Esophagus muscularis mucosa (tissue), 4 donors: ENCODE measurements around the gene AAK1. TPM values are rescaled to one million over a fixed set of nuclear protein-coding genes. Genes with fewer than 3 reads are reported as not detected.

ENCODE experiments used
- DNase-seq: peaks from one replicate; pipeline ENCODE4 v3.0.0-alpha.2; 2017; ENCODE audit errors: extremely low spot score
- H3K27ac ChIP-seq, 4 donors: fragments of 200-600 bp; sonication (generic); replicated peaks in 1 of 4; 1 replicate in 3 of 4; 2 replicates in 1 of 4; pipeline ENCODE4 v1.5.1; 2016 to 2019; ENCODE audit warnings: mild to moderate bottlenecking in 1 of 4
- H3K27me3 ChIP-seq, 4 donors: fragments of 200-600 bp; sonication (generic); one replicate each; pipeline versions ENCODE4 v1.5.1 to v1.6.0; 2016 to 2019
- H3K36me3 ChIP-seq, 4 donors: fragments of 200-600 bp; sonication (generic); one replicate each; pipeline ENCODE4 v1.5.1; 2016 to 2019
- H3K4me1 ChIP-seq, 4 donors: fragments of 200-600 bp; sonication (generic); one replicate each; pipeline ENCODE4 v1.5.1; 2016 to 2019
- H3K4me3 ChIP-seq, 4 donors: fragments of 200-600 bp; sonication (generic); 1 replicate in 2 of 4; 2 replicates in 2 of 4; pipeline ENCODE4 v1.5.1; 2016 to 2019; ENCODE audit warnings: mild to moderate bottlenecking in 4 of 4, moderate library complexity in 1 of 4
- H3K9me3 ChIP-seq, 4 donors: fragments of 200-600 bp; sonication (generic); 1 replicate in 3 of 4; 2 replicates in 1 of 4; pipeline ENCODE4 v1.5.1; 2016 to 2019
- CTCF ChIP-seq, 3 experiments: fragments of 200-600 bp in 2 of 3; fragments of 450-650 bp in 1 of 3; sonication (generic) in 2 of 3; IDR thresholded peaks; one replicate each; pipeline ENCODE4 v1.5.1; 2017 to 2019; ENCODE audit warnings: antibody characterized with exemption in 3 of 3, mild to moderate bottlenecking in 2 of 3, moderate library complexity in 1 of 3
- EP300 ChIP-seq: sonication (generic); formaldehyde crosslinking; IDR thresholded peaks from one replicate; pipeline ENCODE4 v1.6.1; 2017; ENCODE audit warnings: antibody characterized with exemption
- POLR2A ChIP-seq: fragments of 450-650 bp; IDR thresholded peaks from one replicate; pipeline ENCODE4 v1.6.1; 2017; ENCODE audit warnings: antibody characterized with exemption, moderate library complexity, mild to moderate bottlenecking, low read depth
- POLR2AphosphoS5 ChIP-seq, 2 donors: sonication (generic); formaldehyde crosslinking; IDR thresholded peaks; one replicate each; pipeline ENCODE4 v1.6.1; 2017; ENCODE audit warnings: antibody characterized with exemption in 2 of 2
- WGBS: methylation state at CpG from one replicate; pipeline ENCODE4 v1.1.5; 2018; 5-methylcytosine and 5-hydroxymethylcytosine counted together
- intact Hi-C: fragments of 100-400 bp; cut with DNase I; formaldehyde crosslinking; loops from one replicate; pipeline ENCODE4 v1.15.1; 2023
- total RNA-seq, 4 donors: library from RNA; depleted of rRNA; stranded (reverse); fragments of >200 nt; gene quantifications; one replicate each; pipeline versions ENCODE4 v1.1.0 to v1.2.1, GENCODE V29; 2016

The AAK1 gene
- total RNA-seq, 4 donors from 2014 or later, result 27.8 to 53.2 (median 41.9) TPM

- 80% methylated on average over 3 of the region's 3 CpGs for WGBS
- no peak overlapping the region for H3K4me3 ChIP-seq
- H3K36me3 ChIP-seq, result no peaks in the 10 kb centered on the region
- H3K27ac ChIP-seq, result no peak overlapping the region
- intact Hi-C loops, result no loop called here
- DNase-seq, result no peak
- TF ChIP-seq POLR2A, result no peak
- no peak for TF ChIP-seq EP300
- TF ChIP-seq POLR2AphosphoS5 (IDR thresholded peaks at IDR 0.05), result no peak
- TF ChIP-seq CTCF (IDR thresholded peaks at IDR 0.05), result no peak
- no peaks in the 10 kb centered on the region for H3K27me3 ChIP-seq
- H3K4me1 ChIP-seq, result peaks cover 24 to 47% (median 36%) of the 10 kb centered on the region in 4 donors
- no peaks in the 10 kb centered on the region for H3K9me3 ChIP-seq
Measured at GRCh38 chr2:69583321-69583833, 60.2 kb downstream of the AAK1 start.

- intact Hi-C loops, result no loop called here
- Histone ChIP-seq H3K36me3 (no peaks in the 10 kb centered on the region), H3K27ac (no peak overlapping the region), H3K27me3 (no peaks in the 10 kb centered on the region), H3K4me3 (no peak overlapping the region), H3K4me1 (peaks cover 31 to 45% (median 43%) of the 10 kb centered on the region in 4 donors), H3K9me3 (no peaks in the 10 kb centered on the region)
- WGBS, result 21% methylated on average over 3 of the region's 3 CpGs
- no peak for DNase-seq
- TF ChIP-seq POLR2A, result no peak
- TF ChIP-seq POLR2AphosphoS5 (IDR thresholded peaks at IDR 0.05), result no peak
Measured at GRCh38 chr2:69582582-69583176, 60.9 kb downstream of the AAK1 start.

DNA sequence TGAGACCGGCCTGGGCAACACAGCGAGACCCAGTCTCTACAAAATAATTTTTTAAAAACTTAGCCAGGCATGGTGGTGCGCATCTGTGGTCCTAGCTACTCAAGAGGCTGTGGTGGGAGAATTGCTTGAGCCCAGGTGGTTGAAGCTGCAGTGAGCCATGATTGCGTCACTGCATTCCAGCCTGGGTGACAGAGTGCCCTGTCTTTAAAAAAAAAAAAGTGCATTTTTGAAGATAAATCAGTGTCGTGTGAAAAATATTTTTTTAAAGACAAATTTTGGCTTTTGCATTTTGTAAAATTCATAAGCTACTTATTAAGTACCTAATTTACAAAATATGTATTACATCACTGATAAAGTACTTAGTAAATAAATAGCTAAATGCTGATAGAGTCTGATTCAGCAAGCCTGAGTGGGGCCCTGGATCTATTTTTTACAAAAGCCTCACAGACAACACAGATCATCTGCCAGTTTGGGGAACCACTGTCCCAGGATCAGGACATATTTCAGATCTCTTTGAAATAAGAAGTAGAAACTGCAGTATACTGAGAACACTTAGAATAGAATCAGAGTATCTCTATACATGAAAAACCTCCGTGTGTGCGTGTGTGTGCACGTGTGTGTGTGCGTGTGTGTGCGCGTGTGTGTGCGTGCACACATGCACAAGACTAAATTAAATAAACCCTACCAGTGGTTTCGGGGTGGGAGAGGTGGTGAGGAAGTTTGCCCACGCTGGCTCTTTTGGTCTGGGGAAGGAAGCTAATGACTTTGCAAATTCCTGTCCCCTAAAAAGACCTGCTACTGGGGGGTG lies 61.6 kb downstream of the AAK1 start:
- intact Hi-C loops, result no loop called here
- no peak overlapping the region for H3K27ac ChIP-seq
- H3K27me3 ChIP-seq, result no peaks in the 10 kb centered on the region
- H3K9me3 ChIP-seq, result no peaks in the 10 kb centered on the region
- no peak overlapping the region for H3K4me3 ChIP-seq
- 74% methylated on average over 14 of the region's 14 CpGs for WGBS
- DNase-seq, result no peak
- H3K36me3 ChIP-seq, result no peaks in the 10 kb centered on the region
- H3K4me1 ChIP-seq, result peaks cover 37 to 52% (median 50%) of the 10 kb centered on the region in 4 donors
- no peak for TF ChIP-seq CTCF (IDR thresholded peaks at IDR 0.05)
- TF ChIP-seq POLR2A, result no peak
- no peak for TF ChIP-seq POLR2AphosphoS5 (IDR thresholded peaks at IDR 0.05)
- TF ChIP-seq EP300, result no peak

DNA sequence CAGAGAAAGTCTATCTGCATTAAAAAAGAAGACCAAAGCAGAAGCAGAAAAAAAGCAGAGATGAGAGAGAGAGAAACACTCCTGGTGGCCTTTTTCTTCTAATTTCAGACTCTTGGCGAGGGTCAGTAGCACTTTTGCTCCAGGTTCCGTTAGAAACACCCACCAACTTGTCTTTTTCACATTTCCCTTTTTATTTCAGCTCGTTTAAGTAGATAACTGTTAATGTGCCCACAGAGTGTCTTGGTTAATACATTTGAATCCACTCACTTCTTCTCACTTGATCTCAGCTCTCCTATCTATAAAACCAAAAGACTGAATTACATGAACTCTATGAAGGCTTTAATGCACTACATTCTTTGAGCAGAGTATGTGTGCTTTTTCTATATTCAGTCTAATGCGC lies 63.1 kb downstream of the AAK1 start:
- no peaks in the 10 kb centered on the region for H3K9me3 ChIP-seq
- no peak for DNase-seq
- WGBS, result 77% methylated on average over 4 of the region's 4 CpGs
- H3K27ac ChIP-seq, result no peak overlapping the region
- no peak overlapping the region for H3K4me3 ChIP-seq
- no peak for TF ChIP-seq POLR2A
- no peak for TF ChIP-seq EP300
- TF ChIP-seq CTCF (IDR thresholded peaks at IDR 0.05), result no peak
- TF ChIP-seq POLR2AphosphoS5 (IDR thresholded peaks at IDR 0.05), result no peak
- intact Hi-C loops, result no loop called here
- no peaks in the 10 kb centered on the region for H3K36me3 ChIP-seq
- peaks cover 37 to 58% (median 51%) of the 10 kb centered on the region in 4 donors for H3K4me1 ChIP-seq
- no peaks in the 10 kb centered on the region for H3K27me3 ChIP-seq

DNA sequence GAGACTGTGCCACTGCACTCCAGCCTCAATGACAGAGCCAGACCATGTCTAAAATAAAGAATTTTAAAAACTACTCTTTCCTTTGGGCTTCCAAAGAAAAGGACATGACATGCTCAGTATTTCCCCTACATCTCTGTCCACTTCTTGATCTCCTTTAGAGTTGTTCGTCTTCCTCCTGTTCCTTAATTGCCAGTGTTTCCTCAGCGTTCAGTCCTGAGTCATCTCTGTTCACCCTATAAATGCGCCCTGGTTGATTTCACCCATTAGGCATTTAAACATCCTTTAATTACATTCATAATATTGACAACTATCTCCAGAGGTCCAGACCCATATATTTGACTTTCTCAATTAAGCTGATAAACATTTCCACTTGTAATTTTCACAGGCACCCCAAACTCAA lies 64.0 kb downstream of the AAK1 start:
- intact Hi-C loops, result no loop called here
- DNase-seq, result no peak
- 92% methylated on average over 3 of the region's 3 CpGs for WGBS

More for the DNA sequence above, 64.0 kb downstream of the AAK1 start:
- Histone ChIP-seq H3K27me3 (no peaks in the 10 kb centered on the region), H3K4me1 (peaks cover 37 to 57% (median 51%) of the 10 kb centered on the region in 4 donors), H3K9me3 (no peaks in the 10 kb centered on the region), H3K36me3 (no peaks in the 10 kb centered on the region), H3K4me3 (no peak overlapping the region), H3K27ac (no peak overlapping the region)
- TF ChIP-seq CTCF (IDR thresholded peaks at IDR 0.05) (no peak), EP300 (no peak), POLR2AphosphoS5 (IDR thresholded peaks at IDR 0.05) (no peak), POLR2A (no peak)
